Central memory CD4-positive, alpha-beta T cell (primary cell): ENCODE results near the gene EVL.

Experiments
- DNase-seq: peaks from one replicate; pipeline ENCODE4 v3.0.0; 2022

Gene EVL

DNA sequence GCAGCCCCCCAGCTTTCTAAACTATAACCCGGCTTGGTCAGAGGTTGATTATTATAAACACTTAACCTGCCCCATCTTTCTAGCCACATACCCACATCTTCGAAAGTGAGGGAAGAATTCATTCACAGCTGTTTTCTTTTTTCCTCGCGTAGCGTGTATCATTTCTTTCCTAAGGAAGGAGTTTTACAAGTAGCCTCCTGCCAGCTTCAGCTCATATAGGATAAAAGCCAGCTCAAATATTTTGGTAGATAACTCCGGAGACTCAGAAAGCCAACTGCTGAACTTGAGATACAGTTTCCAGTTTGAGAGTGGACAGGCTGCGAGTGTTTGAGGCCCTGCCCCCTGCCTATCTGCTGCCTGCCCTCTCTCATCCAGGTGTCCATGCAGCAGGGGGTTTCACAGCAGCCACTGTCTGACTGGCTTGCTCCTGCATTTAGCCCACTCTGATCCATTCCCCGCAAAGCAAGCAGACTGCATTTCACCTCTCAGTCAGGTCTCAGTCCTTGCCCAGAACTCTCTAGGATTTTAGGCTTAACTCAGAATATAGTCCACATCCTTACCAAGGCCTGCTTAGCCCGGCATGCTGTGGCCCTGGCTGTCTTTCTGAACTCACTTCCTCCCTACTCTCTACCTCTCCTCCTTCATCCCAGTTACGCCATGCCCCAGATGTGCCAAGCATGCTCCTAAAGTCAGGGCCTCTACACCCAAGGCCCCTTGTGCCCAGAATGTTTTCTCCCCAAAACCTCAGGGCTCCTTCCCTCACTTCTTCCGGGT is 46.9 kb downstream of the EVL start:
- no peak for DNase-seq

DNA sequence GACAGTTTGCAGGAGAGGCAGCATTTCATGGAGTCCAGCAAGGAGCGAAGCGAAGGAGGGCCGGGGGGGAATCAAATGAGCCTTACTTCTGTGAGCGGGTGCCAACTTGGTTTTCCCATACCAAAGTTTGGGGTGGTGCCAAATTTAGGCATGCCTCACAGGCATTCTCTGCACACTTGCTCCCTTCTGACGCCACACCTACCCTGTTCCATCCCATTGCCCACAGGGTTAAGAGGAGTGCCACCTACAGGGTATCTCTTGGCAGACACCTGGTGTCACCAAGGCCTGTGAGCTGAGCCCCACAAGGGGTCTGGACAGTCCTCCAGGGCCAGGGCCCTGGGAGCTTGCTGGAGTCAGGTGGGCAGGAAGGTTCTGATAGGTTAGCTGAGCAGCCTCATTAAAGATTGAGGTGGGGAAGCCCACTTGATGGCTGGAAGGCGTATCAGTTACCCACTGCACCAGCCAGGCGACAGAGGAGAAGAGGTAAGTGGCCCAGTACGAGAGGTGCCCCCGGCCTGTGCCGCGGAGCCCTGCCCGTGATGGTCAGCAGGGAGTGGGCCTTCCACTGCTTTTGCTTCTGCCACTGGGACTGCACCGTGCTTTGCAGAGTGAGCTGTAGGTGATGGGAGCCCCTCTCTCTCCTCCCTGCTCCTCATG is 49.0 kb downstream of the EVL start:
- DNase-seq: no peak

DNA sequence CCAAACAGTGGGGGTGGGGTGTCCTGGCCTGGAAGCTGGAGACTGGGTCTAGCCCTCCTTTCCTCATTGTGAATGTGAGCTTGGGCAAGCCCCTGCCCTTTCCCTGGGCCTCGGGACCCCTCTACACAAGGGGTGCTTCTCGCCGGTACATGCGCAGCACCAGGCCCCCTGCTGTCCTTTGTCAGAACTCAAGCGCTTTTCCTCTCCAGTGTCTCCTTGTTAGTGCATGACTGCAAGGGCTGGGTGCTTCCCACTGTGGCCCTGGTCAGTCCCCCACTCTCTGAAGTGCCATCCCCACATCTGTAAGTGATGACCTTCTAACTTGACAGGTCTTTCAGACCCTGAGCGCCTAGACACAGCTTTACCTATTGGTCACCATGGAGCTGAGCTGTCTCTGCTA is 50.0 kb downstream of the EVL start:
- no peak for DNase-seq

DNA sequence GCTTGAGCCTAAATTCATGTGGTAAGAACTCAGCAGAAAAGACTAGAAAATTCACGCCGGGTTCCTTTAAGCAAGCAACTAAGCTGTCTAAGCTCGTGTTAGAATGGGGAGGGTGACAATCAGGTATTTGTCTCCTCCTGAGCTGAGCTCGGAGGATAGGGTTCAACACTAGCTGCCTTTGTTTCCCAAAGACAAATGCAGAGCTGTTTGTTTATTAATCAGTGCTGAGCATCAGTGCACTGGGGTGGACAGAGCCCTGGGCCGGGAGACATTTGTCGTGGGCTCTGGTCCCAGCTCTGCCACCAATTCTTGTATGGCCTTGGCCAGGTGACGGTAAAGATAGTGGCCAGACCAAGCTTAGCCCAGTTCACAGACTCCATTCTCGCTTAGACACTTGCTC is 50.5 kb downstream of the EVL start:
- no peak for DNase-seq

DNA sequence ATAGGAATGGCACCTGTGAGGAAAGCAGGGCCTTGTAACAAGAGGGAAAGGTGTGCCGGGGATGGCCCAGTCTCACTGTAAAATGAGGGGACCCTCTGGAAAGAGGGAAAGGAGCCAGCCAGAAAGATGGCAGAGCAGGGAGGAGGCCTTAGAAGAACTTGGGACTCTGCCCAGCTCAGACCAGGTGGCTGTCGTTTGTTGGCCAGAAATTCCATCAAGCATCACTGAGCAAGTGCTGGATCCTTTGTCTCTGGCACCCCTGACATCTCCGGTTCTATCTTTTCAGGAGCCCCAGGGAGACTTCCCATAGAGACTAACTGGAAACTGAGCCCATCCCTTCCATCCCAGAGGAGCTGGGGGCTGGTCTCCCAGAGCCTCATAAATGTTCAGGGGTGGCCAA is 50.9 kb downstream of the EVL start:
- no peak for DNase-seq

DNA sequence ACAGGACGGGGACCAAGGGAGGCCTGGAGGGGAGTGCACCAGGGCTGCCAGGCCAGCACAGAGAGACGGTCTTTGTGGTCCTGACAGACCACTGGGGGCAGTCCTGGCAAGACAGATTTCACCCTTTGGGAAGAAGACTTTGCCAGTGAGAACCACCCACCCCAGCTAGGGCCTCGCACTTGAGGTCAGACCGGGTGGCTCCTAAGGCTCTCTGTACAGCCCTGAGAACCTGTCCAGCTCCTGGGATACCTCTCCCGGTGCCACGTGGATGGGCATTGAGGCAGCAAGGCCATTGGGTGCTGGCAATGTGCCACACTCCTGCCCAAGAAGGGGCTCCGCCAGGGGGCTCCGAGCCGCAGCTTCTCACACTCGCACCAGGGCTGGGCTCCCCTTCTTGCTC is 51.8 kb downstream of the EVL start:
- no peak for DNase-seq

DNA sequence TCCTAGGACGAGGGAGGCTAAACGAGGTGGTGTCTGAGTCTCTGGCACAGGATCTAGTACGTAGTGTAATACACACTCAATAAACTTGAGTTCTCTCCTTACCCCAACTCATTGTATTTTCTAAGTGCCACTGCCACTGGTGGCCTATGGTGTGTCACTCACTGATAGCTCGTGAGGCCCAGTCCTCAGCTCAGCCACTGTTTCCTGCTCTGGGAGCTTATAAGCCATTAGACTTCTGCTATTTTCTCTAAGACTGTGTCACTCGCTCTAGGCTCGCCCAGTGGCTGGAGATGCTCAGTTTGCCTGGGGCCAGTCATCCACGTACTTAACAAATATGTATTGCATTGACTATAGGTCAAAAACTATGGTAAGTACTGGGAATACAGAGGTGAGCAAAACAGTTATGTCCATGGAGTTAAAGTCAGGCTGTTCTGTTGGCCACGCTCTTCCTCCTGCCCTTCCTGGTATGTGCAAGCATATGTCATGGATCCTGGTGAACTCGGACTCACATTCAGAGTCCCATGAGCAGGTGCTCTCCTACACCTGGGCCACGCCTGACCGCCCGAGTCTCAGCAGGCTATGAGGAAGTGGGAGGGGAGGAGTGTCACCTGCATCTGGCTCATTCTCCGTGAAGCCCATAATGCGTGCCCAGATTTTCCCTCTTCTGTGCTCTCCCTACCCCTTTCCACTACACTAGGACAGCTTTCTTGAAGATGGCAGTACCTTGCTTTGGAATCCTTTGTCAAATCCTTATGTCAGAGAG is 52.6 kb downstream of the EVL start:
- no peak for DNase-seq

DNA sequence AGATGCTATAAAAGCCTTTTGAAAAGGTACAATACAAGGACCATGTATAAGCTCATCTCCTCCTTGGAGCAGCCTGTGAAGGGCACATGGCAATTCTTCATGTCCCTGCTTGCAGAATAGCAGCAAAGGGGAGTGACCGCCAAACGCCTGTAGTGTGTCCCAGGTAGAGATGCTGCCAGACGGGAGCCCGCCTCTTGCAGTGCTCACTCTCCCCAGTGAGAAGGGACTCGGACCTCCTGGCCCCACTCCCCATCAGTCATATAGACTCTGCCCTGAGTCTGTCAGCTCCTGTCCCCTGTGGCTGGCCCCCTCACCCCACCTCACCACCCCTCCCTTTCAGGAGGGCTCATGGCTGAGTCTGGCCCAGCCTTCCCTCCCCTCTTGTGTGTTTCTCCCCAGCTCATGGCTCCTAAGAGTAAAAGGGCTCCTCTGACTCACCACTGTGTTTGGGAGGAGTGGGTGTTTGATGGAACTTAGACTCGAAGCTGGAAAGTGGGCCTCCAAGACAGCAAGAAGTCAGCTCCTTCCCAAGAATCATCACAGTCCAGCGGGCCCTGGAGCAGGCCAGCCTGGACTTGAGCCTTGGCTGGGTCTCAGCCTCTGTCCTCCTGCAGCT is 53.3 kb downstream of the EVL start:
- DNase-seq: no peak

DNA sequence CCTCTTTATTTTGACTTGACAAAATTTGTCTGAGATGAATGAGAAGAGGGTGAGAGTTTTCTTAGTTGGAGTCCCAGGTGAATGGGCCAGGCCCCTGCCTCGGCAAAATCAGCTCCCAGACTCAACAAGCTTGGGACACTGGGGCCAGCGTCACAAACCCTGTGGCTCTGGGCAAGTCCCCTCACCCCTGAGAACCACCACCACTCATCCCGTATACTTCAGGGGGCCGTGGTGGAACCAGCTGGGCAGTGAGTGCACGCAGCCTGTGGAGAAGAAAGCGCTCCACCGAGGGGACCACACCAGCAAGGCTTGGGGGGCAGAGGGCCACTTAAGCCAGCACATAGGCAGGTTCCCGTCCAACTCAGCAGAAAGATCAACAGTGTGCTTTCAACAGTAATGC is 54.0 kb downstream of the EVL start:
- DNase-seq: no peak

DNA sequence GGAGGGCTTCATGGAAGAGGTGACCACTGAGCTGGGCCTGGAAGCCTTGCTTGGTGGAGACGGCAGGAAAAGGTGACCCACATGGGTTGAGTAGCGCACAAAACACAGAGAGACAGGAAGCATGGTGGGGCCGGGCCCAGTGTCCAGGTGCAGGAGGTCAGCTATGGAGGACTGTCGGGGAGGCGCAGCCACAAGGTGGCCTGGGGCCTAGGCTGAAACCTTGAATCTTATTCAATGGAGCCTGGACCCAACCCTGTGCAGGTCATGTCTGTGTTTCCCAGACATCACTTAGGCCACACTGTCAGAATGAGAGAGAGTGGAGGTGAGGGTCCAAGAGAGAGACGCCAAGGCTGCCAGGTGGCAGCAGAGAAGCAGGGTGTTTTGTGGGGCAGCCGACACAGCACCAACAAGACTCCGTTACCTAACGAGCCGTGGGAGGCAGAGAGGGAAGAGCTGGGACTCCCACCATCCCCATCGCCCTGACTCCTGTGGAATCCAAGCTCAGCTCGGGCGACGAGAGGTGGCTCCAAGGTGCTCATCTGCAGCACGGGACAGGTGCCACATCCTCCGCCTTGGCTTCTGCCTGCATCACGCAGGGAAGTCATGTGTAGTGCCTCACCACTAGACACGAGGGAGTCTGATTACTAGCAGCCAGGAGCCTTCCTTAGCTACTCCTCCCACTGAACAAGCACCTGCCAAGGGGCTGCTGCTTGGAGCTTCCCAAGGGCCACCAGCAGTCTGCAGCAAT is 55.5 kb downstream of the EVL start:
- DNase-seq: no peak

DNA sequence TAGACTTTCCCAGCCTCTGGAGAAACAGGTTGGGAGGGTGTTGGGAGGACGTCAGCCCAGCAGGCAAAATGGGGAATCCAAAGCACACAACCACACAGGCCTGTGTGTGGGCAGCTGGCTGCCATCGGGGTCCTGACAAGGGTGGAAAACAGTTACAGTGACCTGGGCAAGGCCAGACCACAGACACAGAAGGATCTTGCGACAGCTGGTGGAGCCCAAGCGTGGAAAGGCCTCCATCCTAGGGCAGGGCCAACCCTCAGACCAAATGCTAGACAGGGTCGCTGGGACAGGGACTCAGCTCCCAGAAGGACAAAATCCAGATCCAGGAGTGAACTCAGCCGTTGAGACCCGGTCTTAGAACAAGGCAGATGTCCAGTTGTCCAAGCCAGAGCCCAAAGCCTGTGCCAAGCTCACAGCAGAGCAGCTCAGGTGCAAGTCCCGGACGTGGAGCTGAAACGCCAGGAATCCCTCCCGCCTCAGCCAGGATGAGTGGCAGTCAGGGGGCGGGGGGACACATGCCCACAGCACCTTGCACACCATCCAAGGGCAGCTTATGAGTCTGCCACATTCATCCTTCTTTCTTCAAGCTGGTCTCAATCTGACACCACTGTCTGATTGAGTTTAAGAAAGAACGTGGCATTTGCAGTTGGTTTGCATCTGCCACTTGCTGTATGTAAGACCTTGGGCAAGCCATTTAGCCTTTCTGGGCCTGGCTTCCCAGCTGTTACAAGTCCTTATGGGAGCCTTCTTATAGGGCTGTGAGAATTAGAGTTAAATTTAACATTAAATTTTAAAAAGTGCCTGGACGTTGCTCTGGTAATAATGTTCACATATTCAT is 56.6 kb downstream of the EVL start:
- DNase-seq: no peak

DNA sequence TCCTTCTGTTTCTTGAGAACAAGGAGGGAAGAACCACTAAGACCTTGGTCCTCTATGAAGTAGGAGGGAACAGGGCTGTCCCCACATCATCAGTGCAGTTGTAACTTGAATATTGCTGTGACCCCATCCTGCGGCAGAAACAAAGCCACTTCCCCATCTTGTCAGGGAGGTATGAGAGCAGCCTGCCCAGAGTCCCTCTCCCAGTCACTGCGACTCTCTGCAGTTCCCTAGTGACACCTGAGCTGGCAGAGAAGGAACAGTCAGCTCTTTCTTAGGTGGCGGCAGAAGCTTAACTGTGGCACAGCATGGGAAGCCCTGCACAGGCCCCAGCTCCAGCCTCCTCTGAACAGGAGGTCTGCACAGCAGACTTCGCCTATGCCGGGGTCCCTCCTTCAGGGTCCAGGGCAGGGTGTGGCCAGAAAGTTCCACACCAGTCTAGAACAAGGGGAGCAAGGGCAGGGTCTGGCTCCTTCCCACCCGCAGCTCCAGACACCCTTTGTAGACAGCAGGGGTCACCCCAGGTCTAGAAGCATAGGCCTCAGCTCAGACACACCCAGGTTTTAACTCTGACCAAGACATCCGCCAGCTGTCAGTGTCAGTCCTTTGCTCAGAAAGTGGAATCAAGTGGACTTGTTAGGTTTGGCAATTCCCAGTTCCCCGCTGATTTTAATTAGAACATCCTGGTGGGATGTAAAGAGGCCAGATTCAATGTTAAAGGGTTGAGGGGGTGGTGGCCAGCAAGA is 57.4 kb downstream of the EVL start:
- DNase-seq: no peak

DNA sequence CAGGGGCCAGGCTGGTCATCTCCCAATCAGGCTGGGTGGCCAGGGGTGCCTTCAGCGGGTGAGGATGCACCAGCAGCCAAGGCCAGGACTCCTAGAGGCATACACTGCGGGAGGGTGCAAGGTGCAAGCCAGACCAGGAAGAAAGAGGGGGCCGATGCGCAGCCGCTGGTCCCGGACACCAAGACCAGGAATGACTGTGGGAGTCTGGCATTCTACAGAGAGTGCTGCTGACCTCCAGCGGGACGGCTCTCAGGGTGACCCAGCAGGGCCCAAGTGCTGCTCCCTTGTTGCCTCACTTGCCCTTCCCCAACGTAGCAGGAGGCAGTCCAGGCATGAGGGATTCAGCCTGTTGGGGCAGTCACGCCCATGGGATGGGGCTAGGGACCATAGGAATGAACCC is 58.4 kb downstream of the EVL start:
- no peak for DNase-seq

DNA sequence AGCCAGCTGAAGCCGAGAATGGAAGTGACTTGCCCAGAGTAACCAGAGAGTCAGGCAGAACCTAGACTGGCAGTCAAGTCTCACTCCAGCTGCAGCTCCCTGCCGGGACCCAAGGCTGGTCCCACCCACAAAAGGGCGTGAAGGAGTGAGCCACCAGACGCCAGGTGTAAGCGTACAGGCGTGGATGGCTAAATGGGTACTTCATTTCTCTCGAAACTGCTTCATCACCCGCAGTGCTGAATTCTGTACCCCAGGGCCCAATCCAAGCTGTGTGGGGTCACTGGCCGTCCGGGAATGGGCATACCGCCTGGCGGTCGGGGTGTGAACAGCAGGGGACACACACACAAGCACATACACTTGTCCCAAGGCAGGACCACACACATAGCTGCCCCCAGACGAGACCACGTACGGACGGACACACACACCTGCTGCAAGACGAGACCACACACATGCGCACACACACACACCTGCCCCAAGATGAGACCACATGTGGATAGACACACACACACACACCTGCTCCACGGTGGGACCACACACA is 59.4 kb downstream of the EVL start:
- DNase-seq: no peak

DNA sequence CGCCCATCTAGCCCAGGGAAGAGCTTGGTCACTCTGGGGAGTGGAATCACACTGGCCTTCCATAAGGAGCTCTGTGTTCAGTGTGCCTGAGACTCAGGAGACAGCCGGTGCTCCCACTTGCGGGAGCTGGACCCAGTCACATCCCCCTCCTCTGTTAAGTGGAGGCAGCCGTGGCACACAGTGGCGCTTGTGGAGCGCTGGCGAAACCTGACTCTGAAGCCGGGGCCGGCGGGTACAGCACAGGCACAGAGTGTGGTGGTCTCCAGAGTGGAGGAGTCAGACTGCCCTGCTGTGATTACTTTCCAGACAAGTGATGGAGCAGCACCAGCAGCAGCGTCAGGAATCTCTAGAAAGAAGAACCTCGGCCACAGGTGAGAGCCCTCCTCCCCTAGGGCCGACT is 61.2 kb downstream of the EVL start:
- DNase-seq: no peak

DNA sequence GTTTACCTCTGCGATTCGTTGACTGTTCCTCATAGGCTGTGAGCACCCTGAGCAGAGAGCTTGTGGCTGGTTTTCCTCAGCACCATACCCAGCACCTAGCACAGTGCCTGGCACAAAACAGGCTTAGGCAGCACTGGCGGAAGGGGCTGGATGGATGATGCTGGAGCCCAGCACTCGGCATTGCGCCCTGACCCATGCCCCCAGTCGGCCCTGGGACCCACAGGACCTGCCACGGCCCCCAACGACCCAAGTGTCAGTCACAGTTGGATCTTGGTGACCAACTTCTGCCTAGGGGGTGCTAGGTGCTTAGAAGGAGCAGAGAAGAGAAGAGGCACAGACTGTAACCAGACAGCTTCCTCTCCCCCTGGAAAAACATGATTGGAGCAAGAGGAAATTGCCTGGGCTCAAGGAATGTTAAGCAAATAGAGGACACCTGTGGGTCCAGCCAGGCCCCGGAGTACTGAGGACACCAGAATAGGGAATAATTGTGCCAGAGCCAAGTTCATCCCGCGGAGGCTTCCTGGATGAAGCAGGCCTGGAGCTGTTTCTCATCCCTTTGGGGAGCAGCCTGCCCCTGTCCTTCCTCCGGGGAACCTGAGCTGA is 62.7 kb downstream of the EVL start:
- DNase-seq: no peak

DNA sequence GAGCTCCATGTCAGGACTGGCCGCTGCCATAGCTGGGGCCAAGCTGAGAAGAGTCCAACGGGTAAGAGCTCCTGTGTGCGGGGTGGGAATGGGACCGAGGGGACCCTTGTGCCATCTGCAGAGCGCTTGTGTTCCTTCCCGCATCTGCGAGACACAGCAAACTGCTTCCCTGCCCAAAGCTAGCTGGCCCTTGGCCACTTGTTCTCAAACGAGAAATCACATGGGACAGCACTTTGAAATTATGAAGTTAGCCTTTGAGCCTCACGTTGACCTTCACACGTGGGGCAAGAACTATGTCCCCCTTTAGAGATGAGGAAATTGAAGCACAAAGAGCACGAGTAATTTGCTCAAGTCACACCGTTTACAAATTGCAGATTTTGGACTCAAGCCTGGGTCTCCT is 63.5 kb downstream of the EVL start:
- DNase-seq: no peak

DNA sequence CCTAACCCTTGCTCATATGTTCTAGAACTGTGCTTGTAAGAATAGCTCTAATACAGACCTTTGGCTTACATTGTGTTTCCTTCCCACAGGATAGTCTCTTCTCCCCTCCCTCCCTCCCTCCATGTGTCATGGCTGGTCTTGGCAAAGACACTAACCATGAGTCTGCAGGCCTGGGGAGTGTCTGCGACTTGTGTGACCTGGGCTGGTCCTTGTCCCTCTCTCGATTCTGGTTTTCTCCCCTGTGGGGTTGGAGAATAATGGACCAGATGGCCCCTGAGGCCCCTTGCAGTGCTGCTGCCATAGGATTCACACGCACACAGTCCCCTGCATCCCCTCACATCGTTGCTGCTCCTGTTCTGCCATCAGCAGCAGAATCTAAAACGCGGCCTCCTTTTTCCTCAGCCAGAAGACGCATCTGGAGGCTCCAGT is 64.0 kb downstream of the EVL start:
- no peak for DNase-seq

DNA sequence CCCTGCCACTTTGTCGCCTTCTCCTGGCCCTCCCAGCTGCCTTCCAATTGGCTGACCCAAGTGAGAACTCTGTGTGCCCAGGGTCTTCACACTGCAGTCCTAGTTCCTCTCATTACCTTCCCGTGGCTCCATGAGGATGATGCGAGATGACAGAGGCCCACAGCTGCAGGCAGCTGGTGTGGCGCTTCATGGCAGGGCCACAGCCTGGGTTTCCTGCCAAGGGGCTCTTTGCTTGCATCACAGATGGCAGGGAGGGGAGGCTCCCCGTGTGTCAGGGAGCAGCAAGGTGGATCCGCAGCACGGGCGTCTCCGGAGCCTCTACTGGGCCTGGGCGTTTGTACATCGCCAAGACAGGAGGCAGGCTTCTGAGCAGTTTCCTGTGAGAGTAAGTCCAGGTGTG is 65.3 kb downstream of the EVL start:
- DNase-seq: no peak

DNA sequence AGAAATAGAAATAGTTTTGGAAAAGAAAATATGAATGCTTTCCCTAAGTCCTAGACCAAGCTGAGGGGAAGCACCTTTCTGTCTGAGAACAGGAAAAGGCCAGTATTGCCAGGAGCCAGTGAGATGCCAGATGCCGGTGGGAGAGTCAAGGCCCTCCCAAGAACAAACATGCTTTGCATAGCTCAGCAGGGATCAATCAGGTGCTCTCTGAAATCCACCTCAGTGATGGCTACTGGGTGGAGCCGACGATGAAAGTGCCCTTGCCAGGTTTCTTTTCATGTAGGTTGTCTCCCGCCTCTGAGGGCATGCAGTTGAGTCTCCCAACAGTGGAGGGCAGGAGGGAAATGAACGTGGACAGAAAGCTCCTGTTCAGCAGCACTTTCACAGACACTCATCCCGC is 66.0 kb downstream of the EVL start:
- no peak for DNase-seq
